Measurements from ENCODE around the gene DPH5. TPM values are rescaled to one million over a fixed set of nuclear protein-coding genes. Genes with fewer than 3 reads are reported as not detected.
A peak's percentile ranks its signal among the peaks of the same experiment; 100 is the strongest.
"Not testable (repeated sequence)": the region's sequence is repeated elsewhere in the genome, so short reads cannot be mapped to it uniquely, and the experiment has no call there.

Gene DPH5
- total RNA-seq, 4 donors from 2014 or later = 3.0 to 26.4 (median 8.5) TPM

GRCh38 chr1:100953960-100954730 lies 71.4 kb downstream of the DPH5 start:
- H3K27me3 ChIP-seq = no peaks in the 10 kb centered on the region
- peaks cover 0 to 12% (median 2%) of the 10 kb centered on the region in 4 donors for H3K4me1 ChIP-seq
- TF ChIP-seq POLR2A (IDR thresholded peaks at IDR 0.05) (no peak), CTCF (IDR thresholded peaks at IDR 0.05) (no peak)

GRCh38 chr1:100952970-100953369 lies 72.6 kb downstream of the DPH5 start:
- H3K27me3 ChIP-seq, H3K27ac ChIP-seq, H3K9me3 ChIP-seq, H3K4me3 ChIP-seq, DNase-seq: not testable (repeated sequence)
- Histone ChIP-seq H3K36me3 (peaks cover 0 to 13% (median 0%) of the 10 kb centered on the region in 3 donors), H3K4me1 (peaks cover 0 to 15% (median 7%) of the 10 kb centered on the region in 4 donors)

More at GRCh38 chr1:100953960-100954730, 71.4 kb downstream of the DPH5 start:
- DNase-seq = no peak
- H3K36me3 ChIP-seq = peaks cover 0 to 13% (median 0%) of the 10 kb centered on the region in 3 donors
- no peak overlapping the region for H3K4me3 ChIP-seq
- no peaks in the 10 kb centered on the region for H3K9me3 ChIP-seq
- H3K27ac ChIP-seq = no peak overlapping the region

DNA sequence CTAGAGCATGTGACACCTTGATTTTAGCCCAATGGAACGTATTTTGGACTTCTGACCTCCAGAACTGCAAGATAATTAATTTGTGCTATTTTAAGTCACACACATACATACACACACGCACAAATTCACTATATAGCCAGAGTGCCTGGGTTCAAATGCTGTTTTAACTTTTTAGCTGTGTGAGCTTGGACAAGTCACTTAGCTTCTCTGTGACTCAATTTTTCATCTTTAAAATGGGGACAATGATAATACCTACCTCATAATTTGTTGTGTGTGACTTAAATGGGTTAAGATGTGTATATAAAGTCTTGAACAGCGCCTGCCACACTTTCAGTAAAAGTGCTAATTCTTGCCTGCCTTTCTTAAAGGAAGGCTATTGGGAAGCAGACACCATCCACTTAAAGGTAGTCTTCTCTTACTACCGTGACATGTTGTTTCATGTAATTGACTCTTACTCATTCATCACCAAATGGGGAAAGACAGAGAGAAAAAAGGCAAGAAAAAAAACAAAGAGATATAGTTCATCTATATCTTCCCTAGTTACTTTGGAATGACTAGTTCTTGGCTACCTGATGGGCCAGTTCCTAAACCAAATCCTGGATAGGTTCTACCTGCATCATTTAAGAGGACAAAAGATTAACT lies 73.4 kb downstream of the DPH5 start:
- no peak for TF ChIP-seq CTCF (IDR thresholded peaks at IDR 0.05)
- TF ChIP-seq POLR2A (IDR thresholded peaks at IDR 0.05) = no peak
- Histone ChIP-seq H3K27ac (no peak overlapping the region), H3K4me3 (no peak overlapping the region), H3K9me3 (no peaks in the 10 kb centered on the region), H3K27me3 (no peaks in the 10 kb centered on the region), H3K36me3 (peaks cover 0 to 13% (median 0%) of the 10 kb centered on the region in 3 donors), H3K4me1 (peaks cover 0 to 15% (median 7%) of the 10 kb centered on the region in 4 donors)
- DNase-seq = no peak

- Histone ChIP-seq H3K27me3 (no peaks in the 10 kb centered on the region), H3K4me3 (no peak overlapping the region), H3K27ac (no peak overlapping the region), H3K36me3 (peaks cover 0 to 13% (median 0%) of the 10 kb centered on the region in 3 donors), H3K4me1 (peaks cover 0 to 15% (median 7%) of the 10 kb centered on the region in 4 donors), H3K9me3 (no peaks in the 10 kb centered on the region)
- DNase-seq = no peak
- TF ChIP-seq POLR2A (IDR thresholded peaks at IDR 0.05) = no peak
Measured at GRCh38 chr1:100950781-100951180, 74.8 kb downstream of the DPH5 start.

DNA sequence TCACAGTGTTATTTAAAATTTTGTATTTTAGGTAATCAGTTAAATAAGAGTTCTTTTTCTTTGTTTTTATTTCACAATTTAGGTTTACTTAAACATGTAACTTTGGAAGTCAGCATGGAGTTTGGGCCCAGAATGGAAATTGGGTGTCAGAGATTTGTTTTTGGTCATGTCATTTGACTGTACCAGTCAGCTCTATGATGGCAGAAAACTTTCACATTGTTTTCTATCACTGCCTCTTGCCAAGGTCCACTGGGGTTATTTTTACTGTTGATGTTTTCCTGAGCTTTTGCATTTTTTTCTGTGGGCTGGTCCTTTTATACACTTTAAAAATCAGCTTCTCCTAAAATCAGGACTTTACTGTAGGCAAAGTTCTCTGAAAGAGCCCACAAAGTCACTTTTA lies 75.2 kb downstream of the DPH5 start:
- no peaks in the 10 kb centered on the region for H3K27me3 ChIP-seq
- peaks cover 0 to 15% (median 7%) of the 10 kb centered on the region in 4 donors for H3K4me1 ChIP-seq
- no peak overlapping the region for H3K27ac ChIP-seq
- no peak overlapping the region for H3K4me3 ChIP-seq
- TF ChIP-seq POLR2A (IDR thresholded peaks at IDR 0.05) = no peak
- TF ChIP-seq CTCF (IDR thresholded peaks at IDR 0.05) = no peak
- H3K9me3 ChIP-seq = no peaks in the 10 kb centered on the region
- peaks cover 0 to 13% (median 0%) of the 10 kb centered on the region in 3 donors for H3K36me3 ChIP-seq
- no peak for DNase-seq

DNA sequence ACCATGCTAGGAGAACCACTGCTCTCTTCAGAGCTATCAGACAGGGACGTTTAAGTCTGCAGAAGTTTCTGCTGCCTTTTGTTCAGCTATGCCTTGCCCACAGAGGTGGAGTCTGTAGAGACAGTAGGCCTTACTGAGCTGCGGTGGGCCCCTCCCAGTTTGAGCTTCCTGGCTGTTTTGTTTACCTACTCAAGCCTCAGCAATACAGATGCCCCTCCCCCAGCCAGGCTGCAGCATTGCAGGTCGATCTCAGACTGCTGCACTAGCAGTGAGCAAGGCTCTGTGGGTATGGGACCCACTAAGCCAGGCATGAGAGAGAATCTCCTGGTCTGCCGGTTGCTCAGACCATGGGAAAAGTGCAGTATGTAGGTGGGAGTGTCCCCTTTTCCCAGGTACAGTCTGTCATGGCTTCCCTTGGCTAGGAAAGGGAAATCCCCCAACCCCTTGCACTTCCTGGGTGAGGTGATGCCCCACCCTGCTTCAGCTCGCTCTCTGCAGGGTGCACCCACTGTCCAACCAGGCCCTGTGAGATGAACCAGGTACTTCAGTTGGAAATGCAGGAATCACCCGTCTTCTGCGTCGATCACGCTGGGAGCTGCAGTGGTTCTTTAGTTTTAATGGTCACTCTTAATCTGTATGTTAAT lies 75.9 kb downstream of the DPH5 start:
- Histone ChIP-seq H3K4me3 (peak overlapping the region in 1 of 4 donors; percentile 12), H3K4me1 (peaks cover 0 to 15% (median 7%) of the 10 kb centered on the region in 4 donors), H3K36me3 (peaks cover 0 to 13% (median 0%) of the 10 kb centered on the region in 3 donors), H3K27ac (peak overlapping the region in 3 of 4 donors; percentile 25 to 69 (median 60))
- H3K27me3 ChIP-seq, H3K9me3 ChIP-seq: not testable (repeated sequence)
- peak; percentile 74 to 95 (median 93) for DNase-seq

- peak overlapping the region in 1 of 4 donors; percentile 12 for H3K4me3 ChIP-seq
- peak overlapping the region in 3 of 4 donors; percentile 25 to 69 (median 60) for H3K27ac ChIP-seq
- not testable (repeated sequence) for DNase-seq, H3K9me3 ChIP-seq, H3K27me3 ChIP-seq
- H3K36me3 ChIP-seq = peaks cover 0 to 13% (median 0%) of the 10 kb centered on the region in 3 donors
- peaks cover 0 to 15% (median 7%) of the 10 kb centered on the region in 4 donors for H3K4me1 ChIP-seq
Measured at GRCh38 chr1:100948721-100949405, 76.7 kb downstream of the DPH5 start.

- H3K4me1 ChIP-seq = peaks cover 0 to 15% (median 7%) of the 10 kb centered on the region in 4 donors
- peaks cover 0 to 13% (median 0%) of the 10 kb centered on the region in 3 donors for H3K36me3 ChIP-seq
- not testable (repeated sequence) for H3K4me3 ChIP-seq, DNase-seq, H3K27ac ChIP-seq, H3K9me3 ChIP-seq, H3K27me3 ChIP-seq
Measured at GRCh38 chr1:100947816-100948215, 77.8 kb downstream of the DPH5 start.

DNA sequence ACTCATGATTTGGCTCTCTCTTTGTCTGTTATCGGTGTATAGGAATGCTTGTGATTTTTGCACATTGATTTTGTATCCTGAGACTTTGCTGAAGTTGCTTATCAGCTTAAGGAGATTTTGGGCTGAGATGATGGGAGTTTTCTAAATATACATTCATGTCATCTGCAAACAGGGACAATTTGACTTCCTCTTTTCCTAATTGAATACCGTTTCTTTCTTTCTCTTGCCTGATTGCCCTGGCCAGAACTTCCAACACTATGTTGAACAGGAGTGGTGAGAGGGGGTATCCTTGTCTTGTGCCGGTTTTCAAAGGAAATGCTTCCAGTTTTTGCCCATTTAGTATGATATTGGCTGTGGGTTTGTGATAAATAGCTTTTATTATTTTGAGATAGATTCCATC lies 79.5 kb downstream of the DPH5 start:
- H3K36me3 ChIP-seq, H3K27ac ChIP-seq, H3K27me3 ChIP-seq, DNase-seq, H3K9me3 ChIP-seq, H3K4me3 ChIP-seq: not testable (repeated sequence)
- peaks cover 0 to 15% (median 7%) of the 10 kb centered on the region in 4 donors for H3K4me1 ChIP-seq
